Esophagus (tissue), 2 donors: Measurements from ENCODE around the gene GATC. TPM values are rescaled to one million over a fixed set of nuclear protein-coding genes. Genes with fewer than 3 reads are reported as not detected.
"Not testable (repeated sequence)": the region's sequence is repeated elsewhere in the genome, so short reads cannot be mapped to it uniquely, and the experiment has no call there.

Experiments
- H3K27ac ChIP-seq, 2 donors: one replicate each; pipeline ENCODE4 v1.5.1; 2013; ENCODE audit warnings: low read depth in 2 of 2, mild to moderate bottlenecking in 2 of 2, inconsistent platforms in 1 of 2, low read length in 1 of 2, moderate library complexity in 1 of 2
- H3K27me3 ChIP-seq, 2 donors: one replicate each; pipeline ENCODE4 v1.6.1; 2013; ENCODE audit warnings: low read length in 2 of 2, control low read depth in 1 of 2, mild to moderate bottlenecking in 1 of 2; ENCODE audit not compliant: insufficient read depth in 2 of 2, control insufficient read depth in 1 of 2
- H3K36me3 ChIP-seq, 2 donors: one replicate each; pipeline ENCODE4 v1.6.1; 2013; ENCODE audit warnings: low read length in 1 of 2; ENCODE audit not compliant: control insufficient read depth in 2 of 2, insufficient read depth in 2 of 2
- H3K4me1 ChIP-seq, 2 donors: one replicate each; pipeline ENCODE4 v1.6.1; 2013; ENCODE audit warnings: low read length in 1 of 2; ENCODE audit not compliant: control insufficient read depth in 2 of 2, insufficient read depth in 2 of 2
- H3K4me3 ChIP-seq, 2 donors: one replicate each; pipeline ENCODE4 v1.5.1; 2013; ENCODE audit warnings: low read length in 2 of 2, mild to moderate bottlenecking in 2 of 2, low read depth in 1 of 2, moderate library complexity in 1 of 2
- H3K9me3 ChIP-seq, 2 donors: one replicate each; pipeline ENCODE4 v1.6.1; 2013; ENCODE audit warnings: mild to moderate bottlenecking in 2 of 2, low read depth in 1 of 2, low read length in 1 of 2, moderate library complexity in 1 of 2; ENCODE audit not compliant: control insufficient read depth in 2 of 2, insufficient read depth in 1 of 2
- WGBS, 2 donors: extraction: QIAGEN DNeasy Blood & Tissue Kit; methylation state at CpG; one replicate each; pipeline ENCODE4 v1.1.7; 2013; 5-methylcytosine and 5-hydroxymethylcytosine counted together
- polyA plus RNA-seq, 2 donors: library from polyadenylated mRNA; stranded (reverse); fragments of 200-250 nt; gene quantifications; one replicate each; pipeline ENCODE4 v1.2.3, GENCODE V29; 2013
- donor health status: healthy with polysubstance abuse.
- donor health status: Bipolar disorder and iron deficiency.

The GATC gene
- polyA plus RNA-seq, 2 donors, result 6.3 to 6.8 TPM

DNA sequence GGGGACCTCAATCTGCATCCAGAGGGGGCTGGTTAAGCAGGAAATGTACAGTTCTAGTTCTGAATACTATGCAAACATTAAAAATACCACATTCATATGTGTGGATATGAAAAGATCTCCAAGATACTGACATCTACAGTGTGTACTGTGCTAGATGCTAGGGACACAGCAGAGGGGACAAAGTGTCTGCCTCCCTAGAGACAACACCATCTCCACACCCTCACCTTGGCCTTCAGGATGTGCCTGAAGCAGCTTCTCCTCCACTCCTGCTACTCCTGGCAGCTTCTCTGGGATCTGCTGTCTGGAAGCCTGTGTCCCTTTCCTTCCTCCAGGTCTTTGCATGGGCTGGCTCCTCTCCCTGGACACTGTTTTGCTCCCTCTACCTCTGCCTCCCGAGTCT, 34.0 kb downstream of the GATC start:
- Histone ChIP-seq H3K4me3 (no peak overlapping the region), H3K9me3 (no peaks in the 10 kb centered on the region), H3K4me1 (no peaks in the 10 kb centered on the region), H3K27me3 (no peaks in the 10 kb centered on the region), H3K36me3 (no peaks in the 10 kb centered on the region), H3K27ac (peak overlapping the region in 1 of 2 donors; percentile 68)
- WGBS, 2 donors, result 69 to 81% methylated on average over 1 of the region's 1 CpG

DNA sequence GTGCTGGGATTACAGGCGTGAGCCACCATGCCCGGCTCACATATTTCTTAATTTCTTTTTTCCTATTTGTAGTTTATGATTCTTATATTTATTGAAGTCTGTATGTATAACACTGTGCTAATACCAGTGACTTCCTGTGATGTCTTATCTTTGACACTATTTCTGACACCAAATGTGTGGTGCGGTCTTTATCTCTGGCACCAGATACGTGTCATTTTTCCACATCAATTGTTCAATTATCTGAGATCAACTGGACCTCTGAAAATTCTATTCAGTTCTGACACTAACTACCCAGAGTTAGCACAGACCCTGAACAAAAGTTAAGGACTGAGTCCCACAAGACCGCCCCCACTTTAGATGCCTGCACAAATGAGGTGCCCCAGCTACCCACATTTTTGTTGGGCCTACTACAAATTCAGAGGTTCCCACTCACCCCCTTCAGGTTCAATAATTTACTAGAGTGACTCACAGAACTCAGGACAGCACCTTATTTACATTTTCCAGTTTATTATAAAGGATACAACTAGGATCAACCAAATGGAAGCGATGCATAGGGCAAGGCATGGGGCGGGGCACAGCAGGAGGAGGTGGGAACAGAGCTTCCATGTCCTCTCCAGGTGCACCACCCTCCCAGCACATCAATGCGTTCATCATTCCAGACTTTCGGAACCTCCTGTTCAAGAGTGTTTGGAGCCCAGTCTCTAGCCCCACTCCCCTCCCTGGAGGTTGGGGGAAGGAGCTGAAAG, 35.0 kb downstream of the GATC start:
- no peaks in the 10 kb centered on the region for H3K9me3 ChIP-seq
- no peak overlapping the region for H3K27ac ChIP-seq
- H3K36me3 ChIP-seq, result no peaks in the 10 kb centered on the region
- H3K27me3 ChIP-seq, result no peaks in the 10 kb centered on the region
- 92 to 95% methylated on average over 9 of the region's 9 CpGs for WGBS, 2 donors
- no peak overlapping the region for H3K4me3 ChIP-seq
- H3K4me1 ChIP-seq, result no peaks in the 10 kb centered on the region

DNA sequence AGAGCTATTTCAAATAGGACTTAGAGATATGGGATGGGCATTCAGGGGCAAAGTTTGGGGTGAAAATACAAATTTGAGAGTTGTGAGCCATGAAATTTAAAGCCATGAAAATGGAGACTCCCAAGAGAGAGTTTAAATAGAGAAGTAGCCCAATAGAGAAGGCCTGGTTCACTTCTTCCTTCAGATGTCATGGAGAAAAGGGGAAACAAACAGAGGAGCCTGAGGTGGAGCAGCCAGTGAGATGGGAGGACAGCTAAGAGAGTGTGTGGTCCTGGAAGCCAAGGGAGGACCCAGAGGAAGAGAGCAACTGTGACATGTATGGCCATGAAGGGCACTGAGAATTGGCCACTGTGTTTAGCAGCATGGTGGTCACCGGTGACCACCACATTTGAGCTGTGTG, 37.4 kb downstream of the GATC start:
- H3K36me3 ChIP-seq, result no peaks in the 10 kb centered on the region
- H3K27me3 ChIP-seq, result no peaks in the 10 kb centered on the region
- H3K27ac ChIP-seq, result no peak overlapping the region
- no peaks in the 10 kb centered on the region for H3K9me3 ChIP-seq
- H3K4me3 ChIP-seq, result no peak overlapping the region
- WGBS, 2 donors, result 85 to 100% methylated on average over 1 of the region's 1 CpG
- H3K4me1 ChIP-seq, result no peaks in the 10 kb centered on the region

DNA sequence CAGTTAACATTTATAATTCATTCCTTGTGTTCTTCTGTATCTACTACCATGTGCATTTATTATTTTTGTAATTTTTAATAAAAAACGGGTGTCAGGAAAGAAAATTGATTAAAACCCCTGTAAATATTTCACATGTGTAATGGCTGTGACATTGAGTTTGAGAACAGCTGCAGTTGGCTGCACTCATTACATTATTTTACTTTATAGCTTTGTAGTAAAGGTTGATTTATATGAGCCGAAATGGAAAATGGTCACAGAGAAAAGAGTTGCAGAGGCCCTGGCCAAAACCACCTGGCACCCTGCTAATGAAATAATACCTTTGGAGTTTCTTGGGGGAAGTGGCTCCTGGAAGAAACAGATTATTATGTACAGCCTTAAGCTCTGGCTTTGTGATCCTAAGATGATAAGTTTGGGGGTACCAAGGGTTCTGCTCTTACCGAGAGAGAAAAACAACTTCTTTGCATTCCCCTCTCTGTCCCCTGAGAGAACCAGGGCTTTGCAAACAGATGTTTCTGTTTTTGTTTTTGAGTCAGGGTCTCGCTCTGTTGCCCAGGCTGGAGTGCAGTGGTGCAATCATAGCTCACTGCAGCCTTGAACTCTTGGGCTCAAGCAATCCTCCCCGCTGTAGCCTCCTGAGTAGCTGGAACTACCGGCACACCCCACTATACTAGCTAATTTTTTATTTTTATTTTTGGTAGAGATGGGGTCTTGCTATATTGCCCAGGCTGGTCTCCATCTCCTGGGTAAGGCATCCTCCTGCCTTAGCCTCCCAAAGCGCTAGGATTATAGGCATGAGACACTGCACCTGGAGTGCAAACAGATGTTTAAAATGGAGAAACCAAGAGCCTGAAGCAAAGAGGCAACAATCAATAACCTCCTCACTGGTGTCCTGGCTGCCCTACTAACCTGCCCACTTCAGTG, 40.0 kb downstream of the GATC start:
- Histone ChIP-seq H3K27me3 (no peaks in the 10 kb centered on the region), H3K4me1 (peaks cover 0 to 2% of the 10 kb centered on the region in 2 donors), H3K27ac (no peak overlapping the region), H3K4me3 (no peak overlapping the region), H3K9me3 (no peaks in the 10 kb centered on the region), H3K36me3 (peaks cover under 1 to 3% of the 10 kb centered on the region in 2 donors)
- WGBS, 2 donors, result 91 to 93% methylated on average over 7 of the region's 7 CpGs

DNA sequence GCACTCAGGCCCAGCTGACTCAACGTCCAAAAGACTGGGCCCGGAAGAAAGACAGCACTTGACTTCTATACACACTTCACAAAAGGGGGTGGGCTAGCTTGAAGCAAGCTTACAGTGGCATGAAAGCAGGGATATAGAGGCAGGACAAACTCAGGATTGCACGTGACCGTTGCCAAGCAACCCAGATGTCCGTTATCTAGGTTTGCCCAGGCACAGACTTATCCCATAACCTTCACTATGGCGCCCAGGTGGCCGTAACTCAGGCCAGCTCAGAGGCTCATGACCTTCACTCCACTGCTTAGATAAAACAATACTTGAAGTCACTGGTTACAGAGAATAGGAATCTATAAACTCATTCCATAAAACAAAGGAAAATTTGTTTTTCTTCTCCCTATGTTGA, 41.3 kb downstream of the GATC start:
- H3K4me1 ChIP-seq, H3K36me3 ChIP-seq, H3K9me3 ChIP-seq, H3K4me3 ChIP-seq, H3K27ac ChIP-seq, H3K27me3 ChIP-seq: not testable (repeated sequence)
- whole genome bisulfite sequencing, 2 donors, result 83 to 89% methylated on average over 7 of the region's 7 CpGs

DNA sequence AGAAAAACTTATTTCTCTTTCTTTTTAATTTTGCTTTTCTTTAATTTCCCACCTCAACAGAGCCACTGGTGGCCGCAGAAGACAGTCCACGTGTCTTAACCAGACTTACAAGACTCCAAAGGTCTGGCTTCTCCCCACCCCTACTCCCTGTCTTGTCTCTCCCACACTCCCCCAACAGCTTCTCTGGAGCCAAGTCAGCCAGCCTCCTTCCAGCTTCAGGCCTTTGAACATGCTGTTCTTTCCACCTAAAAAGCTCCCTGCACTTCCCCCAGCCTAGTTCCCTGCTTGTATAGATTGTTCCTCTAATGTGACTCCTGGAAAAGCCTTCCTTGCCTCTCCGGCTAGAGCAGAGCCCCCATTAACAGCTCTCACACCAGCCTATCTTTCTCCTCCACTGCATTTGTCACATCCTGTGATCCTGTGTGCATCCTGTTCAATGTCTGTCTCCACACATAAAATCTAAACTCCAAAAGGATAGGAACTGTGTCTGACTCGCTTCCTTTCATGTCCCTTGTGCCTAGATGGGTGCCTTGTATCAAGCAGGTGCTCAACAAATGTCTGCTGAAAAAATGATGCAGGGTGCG, 41.9 kb downstream of the GATC start:
- H3K27me3 ChIP-seq, result no peaks in the 10 kb centered on the region
- 75 to 76% methylated on average over 5 of the region's 5 CpGs for WGBS, 2 donors
- H3K9me3 ChIP-seq, result no peaks in the 10 kb centered on the region
- H3K27ac ChIP-seq, result no peak overlapping the region
- H3K4me3 ChIP-seq, result no peak overlapping the region
- peaks cover 5 to 7% of the 10 kb centered on the region in 2 donors for H3K36me3 ChIP-seq
- peaks cover 0 to 2% of the 10 kb centered on the region in 2 donors for H3K4me1 ChIP-seq

DNA sequence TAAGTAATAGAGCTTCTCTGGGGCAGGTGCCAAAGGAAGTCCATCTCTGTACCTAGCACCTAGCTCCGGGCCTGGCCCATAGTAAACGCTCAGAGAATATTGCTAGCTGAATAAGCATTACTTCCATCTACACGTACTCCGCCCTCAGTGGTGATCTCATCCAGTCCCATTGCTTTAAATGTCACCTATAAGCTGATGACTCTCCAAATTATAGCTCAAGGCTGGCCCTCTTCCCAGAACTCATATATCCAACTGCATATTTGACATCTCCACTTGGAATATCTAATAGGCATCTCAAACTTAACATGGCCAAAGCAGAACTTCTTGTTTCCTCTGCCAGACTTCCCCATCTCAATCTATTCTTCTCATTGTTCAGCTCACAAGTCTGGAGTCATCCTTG, 42.8 kb downstream of the GATC start:
- peaks cover 5 to 7% of the 10 kb centered on the region in 2 donors for H3K36me3 ChIP-seq
- H3K27ac ChIP-seq, result peak overlapping the region in 1 of 2 donors; percentile 63
- no peak overlapping the region for H3K4me3 ChIP-seq
- no peaks in the 10 kb centered on the region for H3K27me3 ChIP-seq
- H3K9me3 ChIP-seq, result no peaks in the 10 kb centered on the region
- 66 to 71% methylated on average over 4 of the region's 4 CpGs for WGBS, 2 donors
- H3K4me1 ChIP-seq, result peaks cover 0 to 2% of the 10 kb centered on the region in 2 donors

DNA sequence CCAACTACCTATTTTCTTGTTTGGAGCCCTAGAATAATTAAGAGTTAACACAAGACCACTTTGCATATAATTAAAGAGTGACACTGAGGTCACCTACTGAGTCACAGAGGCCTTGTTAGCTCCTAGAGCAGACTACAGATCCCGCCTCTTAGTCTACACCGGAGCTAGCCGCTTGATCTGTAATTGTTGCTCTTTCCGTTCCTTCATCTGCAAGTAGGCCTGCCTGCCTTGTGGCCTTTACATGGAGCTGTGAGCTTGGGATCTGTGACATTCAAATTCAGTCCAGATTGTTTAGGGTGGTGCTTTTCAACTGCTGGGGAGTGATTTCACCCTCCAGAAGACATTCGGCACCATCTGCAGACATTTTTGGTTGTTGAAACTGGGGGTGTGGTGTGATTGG, 44.1 kb downstream of the GATC start:
- no peaks in the 10 kb centered on the region for H3K9me3 ChIP-seq
- H3K27me3 ChIP-seq, result no peaks in the 10 kb centered on the region
- H3K27ac ChIP-seq, result no peak overlapping the region
- peaks cover 5 to 7% of the 10 kb centered on the region in 2 donors for H3K36me3 ChIP-seq
- H3K4me1 ChIP-seq, result peaks cover 0 to 4% of the 10 kb centered on the region in 2 donors
- WGBS, 2 donors, result 95% methylated on average over 5 of the region's 5 CpGs
- H3K4me3 ChIP-seq, result no peak overlapping the region

DNA sequence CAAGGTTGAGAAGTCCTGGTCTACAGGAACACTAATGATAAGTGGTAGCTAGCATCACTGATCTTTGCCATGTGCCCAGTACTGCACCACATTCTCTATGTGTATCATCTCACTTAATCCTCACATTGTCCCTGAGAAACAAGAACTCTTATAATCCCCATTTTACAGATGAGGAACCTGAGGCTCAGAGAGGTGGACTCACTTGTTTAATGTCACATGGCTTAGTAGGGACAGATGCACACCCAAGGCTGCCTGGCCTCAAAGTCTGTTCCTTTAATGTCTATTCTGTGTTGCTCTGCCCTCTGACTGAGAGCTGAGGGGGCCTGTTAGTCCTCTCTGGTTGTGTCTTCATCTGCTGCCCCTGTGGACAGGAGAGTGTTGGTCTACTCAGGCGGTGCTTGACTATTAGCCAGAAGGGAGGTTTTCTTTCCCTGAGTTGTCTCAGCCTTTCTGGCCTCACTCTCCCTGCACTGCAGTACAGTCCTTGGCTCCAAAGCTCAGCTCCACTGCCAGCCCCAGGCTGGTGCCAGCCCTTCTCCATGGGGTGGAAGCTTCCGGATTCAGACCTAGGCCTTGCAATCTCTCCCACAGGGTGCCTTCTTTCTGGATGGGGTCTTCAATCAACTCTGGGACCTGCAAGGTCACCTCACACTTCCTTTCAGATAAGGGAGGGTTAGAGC, 44.7 kb downstream of the GATC start:
- no peaks in the 10 kb centered on the region for H3K27me3 ChIP-seq
- no peak overlapping the region for H3K27ac ChIP-seq
- H3K36me3 ChIP-seq, result peaks cover 5 to 7% of the 10 kb centered on the region in 2 donors
- no peaks in the 10 kb centered on the region for H3K9me3 ChIP-seq
- no peak overlapping the region for H3K4me3 ChIP-seq
- peaks cover 0 to 5% of the 10 kb centered on the region in 2 donors for H3K4me1 ChIP-seq
- 80 to 90% methylated on average over 2 of the region's 2 CpGs for WGBS, 2 donors
